Measurements from ENCODE around the gene MOGAT1.

MOGAT1 gene

GRCh38 chr2:222708274-222708710 lies 36.8 kb downstream of the MOGAT1 start:
- Mint-ChIP-seq H3K27ac (peak overlapping the region in 2 of 3 experiments; percentile 36 to 56), H3K9me3 (no peaks in the 10 kb centered on the region), H3K4me1 (peaks cover 19% of the 10 kb centered on the region), H3K27me3 (ENCODE audit: low read depth) (no peaks in the 10 kb centered on the region), H3K4me3 (peak overlapping the region in 1 of 3 experiments; percentile 51), H3K36me3 (ENCODE audit: low read depth) (no peaks in the 10 kb centered on the region)
- TF ChIP-seq CTCF (IDR thresholded peaks at IDR 0.05; ENCODE audit: unreplicated experiment in 3 of 3), result peak; percentile 94 to 97 (median 95)

GRCh38 chr2:222709191-222709891 lies 37.9 kb downstream of the MOGAT1 start:
- H3K27me3 Mint-ChIP-seq (ENCODE audit: low read depth), result no peaks in the 10 kb centered on the region
- H3K36me3 Mint-ChIP-seq (ENCODE audit: low read depth), result no peaks in the 10 kb centered on the region

GRCh38 chr2:222710736-222711135 lies 39.3 kb downstream of the MOGAT1 start:
- no peak for TF ChIP-seq CTCF (IDR thresholded peaks at IDR 0.05; ENCODE audit: unreplicated experiment in 3 of 3)
- Mint-ChIP-seq H3K36me3 (ENCODE audit: low read depth) (no peaks in the 10 kb centered on the region), H3K9me3 (no peaks in the 10 kb centered on the region), H3K27ac (no peak overlapping the region), H3K4me1 (peaks cover 32% of the 10 kb centered on the region), H3K27me3 (ENCODE audit: low read depth) (peaks cover 3% of the 10 kb centered on the region), H3K4me3 (no peak overlapping the region)

More at GRCh38 chr2:222709191-222709891, 37.9 kb downstream of the MOGAT1 start:
- H3K27ac Mint-ChIP-seq, result peak overlapping the region; percentile 58 to 90 (median 64)
- H3K9me3 Mint-ChIP-seq, result no peaks in the 10 kb centered on the region
- H3K4me1 Mint-ChIP-seq, result peaks cover 19% of the 10 kb centered on the region
- peak overlapping the region; percentile 3 to 68 (median 51) for H3K4me3 Mint-ChIP-seq
- TF ChIP-seq CTCF (IDR thresholded peaks at IDR 0.05; ENCODE audit: unreplicated experiment in 3 of 3), result no peak

GRCh38 chr2:222711315-222711940 lies 40.0 kb downstream of the MOGAT1 start:
- H3K4me3 Mint-ChIP-seq, result no peak overlapping the region
- H3K36me3 Mint-ChIP-seq (ENCODE audit: low read depth), result no peaks in the 10 kb centered on the region
- peaks cover 5% of the 10 kb centered on the region for H3K27me3 Mint-ChIP-seq (ENCODE audit: low read depth)
- H3K27ac Mint-ChIP-seq, result no peak overlapping the region
- H3K4me1 Mint-ChIP-seq, result peaks cover 37% of the 10 kb centered on the region
- no peak for TF ChIP-seq CTCF (IDR thresholded peaks at IDR 0.05; ENCODE audit: unreplicated experiment in 3 of 3)
- no peaks in the 10 kb centered on the region for H3K9me3 Mint-ChIP-seq

GRCh38 chr2:222713002-222713401 lies 41.5 kb downstream of the MOGAT1 start:
- Mint-ChIP-seq H3K27me3 (ENCODE audit: low read depth) (peaks cover 5% of the 10 kb centered on the region), H3K4me1 (peaks cover 37% of the 10 kb centered on the region), H3K4me3 (no peak overlapping the region), H3K36me3 (ENCODE audit: low read depth) (no peaks in the 10 kb centered on the region), H3K9me3 (no peaks in the 10 kb centered on the region), H3K27ac (peak overlapping the region in 1 of 3 experiments; percentile 63)
- no peak for TF ChIP-seq CTCF (IDR thresholded peaks at IDR 0.05; ENCODE audit: unreplicated experiment in 3 of 3)

All from nephron (organoid).